Activated naive CD4-positive, alpha-beta T cell treated with anti-CD3 and anti-CD28 coated beads, Interleukin-2, amount 50 U/mL, for 24 hours (primary cell): ENCODE measurements around the gene PTPRM.
"Not testable (repeated sequence)": the region's sequence is repeated elsewhere in the genome, so short reads cannot be mapped to it uniquely, and the experiment has no call there.

Source experiments
- H3K27ac Mint-ChIP-seq: one replicate; pipeline ENCODE4 v1.8.0; 2021; ENCODE audit warnings: mild to moderate bottlenecking, mixed read lengths
- H3K27me3 Mint-ChIP-seq: one replicate; pipeline ENCODE4 v1.8.0; 2021; ENCODE audit warnings: mixed read lengths
- H3K36me3 Mint-ChIP-seq: one replicate; pipeline ENCODE4 v1.8.0; 2021; ENCODE audit warnings: mixed read lengths
- H3K4me1 Mint-ChIP-seq: one replicate; pipeline ENCODE4 v1.8.0; 2021; ENCODE audit warnings: mixed read lengths
- H3K4me3 Mint-ChIP-seq: one replicate; pipeline ENCODE4 v1.8.0; 2021; ENCODE audit warnings: mild to moderate bottlenecking, mixed read lengths
- H3K9me3 Mint-ChIP-seq: one replicate; pipeline ENCODE4 v1.8.0; 2021; ENCODE audit warnings: mixed read lengths

PTPRM gene

GRCh38 chr18:8031496-8031895 lies 464.4 kb downstream of the PTPRM start:
- no peaks in the 10 kb centered on the region for H3K36me3 Mint-ChIP-seq
- H3K4me3 Mint-ChIP-seq = no peak overlapping the region
- H3K4me1 Mint-ChIP-seq = no peaks in the 10 kb centered on the region
- no peaks in the 10 kb centered on the region for H3K27me3 Mint-ChIP-seq
- peaks cover 6% of the 10 kb centered on the region for H3K9me3 Mint-ChIP-seq
- no peak overlapping the region for H3K27ac Mint-ChIP-seq

GRCh38 chr18:8034674-8035073 lies 467.6 kb downstream of the PTPRM start:
- no peaks in the 10 kb centered on the region for H3K27me3 Mint-ChIP-seq
- no peaks in the 10 kb centered on the region for H3K36me3 Mint-ChIP-seq
- H3K4me1 Mint-ChIP-seq = no peaks in the 10 kb centered on the region
- peaks cover 6% of the 10 kb centered on the region for H3K9me3 Mint-ChIP-seq
- no peak overlapping the region for H3K4me3 Mint-ChIP-seq
- H3K27ac Mint-ChIP-seq = no peak overlapping the region

GRCh38 chr18:8036551-8036950 lies 469.4 kb downstream of the PTPRM start:
- Mint-ChIP-seq H3K27ac (no peak overlapping the region), H3K4me1 (no peaks in the 10 kb centered on the region), H3K27me3 (no peaks in the 10 kb centered on the region), H3K9me3 (peaks cover 6% of the 10 kb centered on the region), H3K4me3 (no peak overlapping the region), H3K36me3 (no peaks in the 10 kb centered on the region)

GRCh38 chr18:8037296-8037695 lies 470.2 kb downstream of the PTPRM start:
- Mint-ChIP-seq H3K9me3 (peaks cover 6% of the 10 kb centered on the region), H3K4me3 (no peak overlapping the region), H3K4me1 (no peaks in the 10 kb centered on the region), H3K27me3 (no peaks in the 10 kb centered on the region), H3K36me3 (no peaks in the 10 kb centered on the region), H3K27ac (no peak overlapping the region)

GRCh38 chr18:8040021-8040420 lies 472.9 kb downstream of the PTPRM start:
- Mint-ChIP-seq H3K36me3 (no peaks in the 10 kb centered on the region), H3K27ac (no peak overlapping the region), H3K27me3 (no peaks in the 10 kb centered on the region)

GRCh38 chr18:8041526-8042111 lies 474.5 kb downstream of the PTPRM start:
- peaks cover 5% of the 10 kb centered on the region for H3K4me1 Mint-ChIP-seq
- no peak overlapping the region for H3K4me3 Mint-ChIP-seq

More at GRCh38 chr18:8040021-8040420, 472.9 kb downstream of the PTPRM start:
- Mint-ChIP-seq H3K9me3 (no peaks in the 10 kb centered on the region), H3K4me1 (no peaks in the 10 kb centered on the region), H3K4me3 (no peak overlapping the region)

GRCh38 chr18:8044004-8044403 lies 476.9 kb downstream of the PTPRM start:
- Mint-ChIP-seq H3K4me1 (peaks cover 5% of the 10 kb centered on the region), H3K27ac (no peak overlapping the region), H3K9me3 (no peaks in the 10 kb centered on the region), H3K36me3 (no peaks in the 10 kb centered on the region), H3K4me3 (no peak overlapping the region), H3K27me3 (no peaks in the 10 kb centered on the region)

More at GRCh38 chr18:8041526-8042111, 474.5 kb downstream of the PTPRM start:
- H3K9me3 Mint-ChIP-seq = no peaks in the 10 kb centered on the region
- no peaks in the 10 kb centered on the region for H3K36me3 Mint-ChIP-seq
- no peak overlapping the region for H3K27ac Mint-ChIP-seq
- H3K27me3 Mint-ChIP-seq = no peaks in the 10 kb centered on the region

DNA sequence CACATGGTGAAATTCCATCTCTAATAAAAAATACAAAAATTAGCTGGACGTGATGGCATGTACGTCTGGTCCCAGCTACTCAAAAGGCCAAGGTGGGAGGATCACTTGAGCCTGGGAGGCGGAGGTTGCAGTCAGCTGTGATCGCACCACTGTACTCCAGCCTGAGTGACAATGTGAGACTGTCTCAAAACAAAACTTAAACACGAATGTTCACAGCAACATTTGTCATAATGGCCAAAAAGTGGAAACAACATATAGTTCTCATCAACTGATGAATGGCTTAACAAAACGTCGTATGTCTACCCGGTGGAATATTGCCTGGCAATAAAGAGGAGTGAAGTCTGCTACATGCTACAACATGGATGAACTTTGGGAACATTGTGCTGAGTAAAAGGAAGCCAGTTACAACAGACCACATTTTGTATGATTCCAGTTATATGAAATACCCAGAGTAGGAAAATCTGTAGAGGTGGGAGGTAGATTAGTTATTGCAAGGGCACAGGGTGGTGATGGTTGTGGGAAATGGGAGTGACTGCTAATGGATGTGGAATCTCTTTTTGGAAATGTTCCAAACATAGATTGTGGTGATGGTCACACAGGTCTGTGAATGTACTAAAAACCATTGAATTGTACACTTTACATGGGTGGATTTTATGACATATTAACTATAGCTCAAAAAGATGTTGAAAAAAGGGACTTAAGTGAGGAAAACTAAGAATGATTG lies 478.2 kb downstream of the PTPRM start:
- Mint-ChIP-seq H3K27me3 (no peaks in the 10 kb centered on the region), H3K4me3 (no peak overlapping the region), H3K27ac (no peak overlapping the region), H3K36me3 (no peaks in the 10 kb centered on the region), H3K4me1 (peaks cover 5% of the 10 kb centered on the region), H3K9me3 (no peaks in the 10 kb centered on the region)

DNA sequence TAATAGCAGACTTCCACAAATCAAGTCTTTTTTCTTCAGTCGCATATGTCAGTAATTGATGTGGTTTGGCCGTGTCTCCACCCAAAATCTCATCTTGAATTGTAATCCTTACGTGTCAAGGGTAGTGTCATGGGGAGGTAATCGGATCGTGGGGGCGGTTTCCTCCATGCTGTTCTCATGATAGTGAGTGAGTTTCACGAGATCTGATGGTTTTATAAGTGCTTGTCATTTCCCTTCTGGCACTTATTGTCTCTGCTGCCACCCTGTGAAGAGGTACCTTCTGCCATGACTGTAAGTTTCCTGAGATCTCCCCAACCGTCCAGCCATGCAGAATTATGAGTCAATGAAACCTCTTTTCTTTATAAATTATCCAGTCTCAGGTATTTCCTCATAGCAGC lies 478.8 kb downstream of the PTPRM start:
- Mint-ChIP-seq H3K27me3 (no peaks in the 10 kb centered on the region), H3K27ac (no peak overlapping the region), H3K36me3 (no peaks in the 10 kb centered on the region), H3K4me1 (peaks cover 8% of the 10 kb centered on the region), H3K4me3 (no peak overlapping the region), H3K9me3 (no peaks in the 10 kb centered on the region)

DNA sequence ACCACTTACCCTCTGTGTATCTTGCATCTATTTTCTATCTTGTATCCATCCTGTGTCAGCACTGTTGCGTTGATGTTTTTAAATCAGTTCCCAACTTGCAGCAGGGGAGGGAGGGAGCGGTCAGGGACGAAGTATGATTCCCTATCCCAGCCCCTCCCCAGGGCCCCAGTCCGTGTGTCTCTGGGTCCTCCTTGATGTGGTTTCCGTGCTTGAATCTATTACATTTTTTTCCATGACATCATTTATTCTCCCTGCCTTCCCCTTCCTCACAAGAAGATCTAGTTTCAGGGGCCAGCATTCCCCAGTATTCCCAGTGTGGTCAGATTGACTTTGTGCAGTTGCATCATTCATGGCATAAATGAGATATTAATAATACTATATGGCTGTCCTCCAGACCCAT lies 479.3 kb downstream of the PTPRM start:
- no peaks in the 10 kb centered on the region for H3K9me3 Mint-ChIP-seq
- H3K27me3 Mint-ChIP-seq = no peaks in the 10 kb centered on the region
- peaks cover 8% of the 10 kb centered on the region for H3K4me1 Mint-ChIP-seq
- no peak overlapping the region for H3K27ac Mint-ChIP-seq
- no peaks in the 10 kb centered on the region for H3K36me3 Mint-ChIP-seq
- no peak overlapping the region for H3K4me3 Mint-ChIP-seq

GRCh38 chr18:8049147-8049546 lies 482.0 kb downstream of the PTPRM start:
- Mint-ChIP-seq H3K27me3 (no peaks in the 10 kb centered on the region), H3K4me3 (no peak overlapping the region), H3K27ac (no peak overlapping the region), H3K36me3 (no peaks in the 10 kb centered on the region), H3K4me1 (peaks cover 8% of the 10 kb centered on the region), H3K9me3 (no peaks in the 10 kb centered on the region)

GRCh38 chr18:8050616-8051329 lies 483.7 kb downstream of the PTPRM start:
- H3K4me3 Mint-ChIP-seq = no peak overlapping the region
- H3K9me3 Mint-ChIP-seq = no peaks in the 10 kb centered on the region
- peaks cover 8% of the 10 kb centered on the region for H3K4me1 Mint-ChIP-seq
- no peaks in the 10 kb centered on the region for H3K36me3 Mint-ChIP-seq
- no peaks in the 10 kb centered on the region for H3K27me3 Mint-ChIP-seq
- H3K27ac Mint-ChIP-seq = peak overlapping the region; percentile 13

DNA sequence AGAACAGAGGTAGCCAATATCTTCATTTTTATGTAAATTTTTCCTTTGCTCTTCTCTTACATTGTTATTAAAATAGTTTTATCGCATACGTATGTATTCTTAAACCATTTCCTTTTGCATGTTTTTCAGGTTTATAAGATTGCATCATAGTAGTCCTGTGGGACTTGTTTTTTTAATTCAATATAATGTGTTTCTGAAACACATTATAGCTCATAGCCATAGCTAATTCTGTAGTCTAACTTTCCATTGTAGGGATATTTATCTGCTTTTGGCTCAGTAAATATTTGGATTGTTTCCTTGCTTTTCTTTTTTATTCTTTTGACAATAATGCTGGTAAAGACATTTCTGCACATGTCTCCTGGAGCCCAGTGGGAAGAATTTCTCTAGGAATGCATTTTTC lies 484.3 kb downstream of the PTPRM start:
- H3K27me3 Mint-ChIP-seq = no peaks in the 10 kb centered on the region
- H3K36me3 Mint-ChIP-seq = no peaks in the 10 kb centered on the region
- no peaks in the 10 kb centered on the region for H3K9me3 Mint-ChIP-seq
- H3K27ac Mint-ChIP-seq = no peak overlapping the region
- no peak overlapping the region for H3K4me3 Mint-ChIP-seq
- H3K4me1 Mint-ChIP-seq = peaks cover 4% of the 10 kb centered on the region

GRCh38 chr18:8052237-8052701 lies 485.2 kb downstream of the PTPRM start:
- no peak overlapping the region for H3K4me3 Mint-ChIP-seq
- no peaks in the 10 kb centered on the region for H3K9me3 Mint-ChIP-seq
- H3K27me3 Mint-ChIP-seq = no peaks in the 10 kb centered on the region
- no peaks in the 10 kb centered on the region for H3K36me3 Mint-ChIP-seq
- peaks cover 3% of the 10 kb centered on the region for H3K4me1 Mint-ChIP-seq
- H3K27ac Mint-ChIP-seq = no peak overlapping the region

DNA sequence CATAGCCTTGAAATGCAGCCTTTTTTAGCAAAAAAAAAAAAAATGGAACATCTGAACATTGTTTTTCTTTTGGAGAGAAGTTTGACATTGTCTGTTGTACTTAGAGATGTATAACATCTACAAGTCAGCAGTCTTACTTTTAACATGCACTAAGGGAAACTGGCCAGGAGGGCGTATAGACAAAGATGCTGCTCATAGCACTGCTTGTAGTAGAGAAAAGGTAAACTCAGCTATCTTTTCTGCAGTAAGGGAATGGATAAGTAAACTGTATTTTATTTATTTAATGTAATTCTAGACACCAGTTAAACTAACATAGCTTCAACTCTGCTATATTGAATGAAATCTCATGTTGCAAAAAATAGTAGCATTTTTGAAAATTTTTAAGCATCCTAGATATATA lies 489.6 kb downstream of the PTPRM start:
- Mint-ChIP-seq H3K27me3 (no peaks in the 10 kb centered on the region), H3K36me3 (no peaks in the 10 kb centered on the region), H3K27ac (no peak overlapping the region), H3K9me3 (no peaks in the 10 kb centered on the region), H3K4me1 (no peaks in the 10 kb centered on the region), H3K4me3 (no peak overlapping the region)

DNA sequence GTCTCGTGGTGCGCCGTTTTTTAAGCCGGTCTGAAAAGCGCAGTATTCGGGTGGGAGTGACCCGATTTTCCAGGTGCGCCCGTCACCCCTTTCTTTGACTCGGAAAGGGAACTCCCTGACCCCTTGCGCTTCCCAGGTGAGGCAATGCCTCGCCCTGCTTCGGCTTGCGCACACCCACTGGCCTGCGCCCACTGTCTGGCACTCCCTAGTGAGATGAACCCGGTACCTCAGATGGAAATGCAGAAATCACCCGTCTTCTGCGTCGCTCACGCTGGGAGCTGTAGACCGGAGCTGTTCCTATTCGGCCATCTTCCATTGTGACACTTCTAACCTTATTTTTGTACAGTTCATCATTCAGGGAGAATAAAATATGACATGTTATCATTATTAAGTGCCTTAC lies 496.0 kb downstream of the PTPRM start:
- H3K4me3 Mint-ChIP-seq, H3K9me3 Mint-ChIP-seq, H3K27ac Mint-ChIP-seq, H3K36me3 Mint-ChIP-seq, H3K4me1 Mint-ChIP-seq, H3K27me3 Mint-ChIP-seq: not testable (repeated sequence)
